GM19324 (cell line): ENCODE data around the gene SYNJ2.
"Not testable (repeated sequence)": the region's sequence is repeated elsewhere in the genome, so short reads cannot be mapped to it uniquely, and the experiment has no call there.

Experiments
- ATAC-seq: cut with Tn5 transposase; IDR thresholded peaks from one replicate; pipeline ENCODE4 v1.9.1; 2021; ENCODE audit warnings: mild to moderate bottlenecking, moderate library complexity; ENCODE audit not compliant: unreplicated experiment, low FRiP score

The SYNJ2 gene

DNA sequence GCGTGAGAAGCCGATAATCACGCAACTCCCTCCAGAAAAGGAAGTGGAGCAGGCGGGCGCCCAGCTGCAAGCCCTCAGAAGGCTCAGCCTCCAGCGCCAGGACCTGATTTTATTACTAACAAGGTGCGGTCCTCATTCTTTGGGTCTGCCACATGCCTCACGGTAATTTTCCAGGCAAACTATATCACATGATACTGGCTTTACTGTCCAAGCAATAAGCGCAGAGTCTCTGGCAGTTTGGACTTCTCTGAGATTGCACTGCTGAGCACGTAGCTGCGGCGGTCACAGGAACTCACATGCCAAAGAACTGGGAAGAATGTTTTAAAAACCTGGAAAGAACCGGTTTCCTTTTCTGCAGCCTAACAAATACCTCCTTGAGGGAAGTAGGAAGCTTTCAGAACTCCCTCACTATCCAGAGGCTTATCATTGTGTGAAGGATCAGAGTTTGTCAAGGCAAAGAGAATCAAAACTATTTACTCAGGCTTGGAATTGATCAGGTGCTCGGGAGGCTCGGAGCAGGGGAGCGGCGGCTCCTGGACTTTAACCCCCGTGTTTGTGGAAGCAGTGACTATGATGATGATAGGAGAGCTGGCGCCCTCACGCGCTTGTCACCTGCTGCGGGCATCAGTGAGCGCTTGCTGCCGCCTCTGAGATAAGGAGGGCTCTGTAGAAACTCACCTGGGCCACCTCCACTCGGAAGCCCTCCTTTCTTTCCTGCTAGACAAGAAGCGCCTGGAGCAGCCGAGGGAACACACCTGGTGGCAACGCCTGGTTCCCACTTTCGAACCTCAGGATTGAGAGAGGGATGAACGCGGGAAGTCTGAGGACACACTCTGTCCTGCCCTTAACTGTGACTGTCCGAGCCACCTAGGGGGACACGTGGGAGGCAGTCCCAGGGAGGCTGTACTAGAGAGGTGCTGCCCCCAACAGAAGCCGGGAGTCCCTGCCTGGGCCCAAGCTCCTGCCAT is 27.2 kb upstream of the SYNJ2 start:
- ATAC-seq: no peak

DNA sequence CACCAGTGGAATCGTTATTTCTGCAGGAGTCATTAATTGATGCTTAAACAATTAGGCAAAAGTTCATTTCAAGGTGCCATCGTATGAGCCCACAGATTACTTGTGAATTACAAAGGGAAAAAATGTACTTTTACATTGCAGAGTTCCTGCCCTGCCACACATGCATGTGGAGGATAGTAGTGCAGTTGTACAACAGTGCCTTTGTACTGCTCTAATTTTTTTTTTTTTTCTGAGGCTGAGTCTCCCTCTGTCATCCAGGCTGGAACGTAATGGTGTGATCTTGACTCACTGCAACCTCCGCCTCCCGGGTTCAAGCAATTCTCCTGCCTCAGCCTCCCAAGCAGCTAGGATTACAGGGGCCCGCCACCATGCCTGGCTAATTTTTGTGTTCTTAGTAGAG is 26.0 kb upstream of the SYNJ2 start:
- ATAC-seq: no peak

- ATAC-seq: no peak
Observed at GRCh38 chr6:157956171-157956730, 25.4 kb upstream of the SYNJ2 start.

- no peak for ATAC-seq
Observed at GRCh38 chr6:157959451-157960227, 22.0 kb upstream of the SYNJ2 start.

- no peak for ATAC-seq
Observed at GRCh38 chr6:157961153-157961831, 20.4 kb upstream of the SYNJ2 start.

- no peak for ATAC-seq
Observed at GRCh38 chr6:157961832-157962575, 19.7 kb upstream of the SYNJ2 start.

GRCh38 chr6:157962601-157963302 is 18.9 kb upstream of the SYNJ2 start:
- ATAC-seq: no peak

- no peak for ATAC-seq
Observed at GRCh38 chr6:157964100-157964499, 17.6 kb upstream of the SYNJ2 start.

DNA sequence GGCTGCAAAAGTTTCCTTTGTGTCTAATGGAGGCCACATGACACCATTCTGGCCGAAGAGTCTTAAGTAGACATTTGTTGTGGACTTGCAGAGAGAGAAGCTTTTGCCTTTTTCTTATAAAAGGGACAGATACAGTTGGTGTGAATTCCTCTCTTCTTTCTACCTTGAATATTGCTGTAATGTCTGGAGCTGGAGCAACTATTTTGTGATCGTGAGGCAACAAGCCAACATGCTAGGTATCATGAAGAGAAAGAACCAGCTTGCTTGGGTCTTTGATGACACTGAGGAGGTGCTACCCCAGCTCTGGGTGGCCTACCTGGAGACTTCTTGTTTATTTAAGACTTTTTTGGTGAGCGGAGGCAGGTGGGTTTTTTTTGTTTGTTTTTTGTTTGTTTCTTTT is 16.3 kb upstream of the SYNJ2 start:
- no peak for ATAC-seq

DNA sequence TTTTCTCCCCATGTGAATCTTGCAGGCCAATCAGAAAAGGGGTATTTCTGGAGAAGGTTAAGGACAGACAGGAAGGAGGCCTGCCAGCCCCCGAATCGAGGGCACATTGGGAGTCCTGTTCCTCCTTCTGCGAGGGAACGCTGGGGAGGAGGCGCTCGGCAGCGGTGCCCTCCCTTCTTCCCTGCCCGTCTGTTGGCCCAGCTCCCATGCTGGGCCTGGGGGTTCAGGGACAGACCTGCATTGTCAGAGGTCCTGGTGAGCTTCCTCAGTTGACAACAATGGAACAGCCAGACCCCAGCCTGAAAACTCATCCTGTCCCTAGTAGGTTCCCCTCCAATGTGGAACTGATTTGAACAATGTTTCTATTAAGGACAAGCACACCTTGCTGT is 15.1 kb upstream of the SYNJ2 start:
- ATAC-seq: no peak

DNA sequence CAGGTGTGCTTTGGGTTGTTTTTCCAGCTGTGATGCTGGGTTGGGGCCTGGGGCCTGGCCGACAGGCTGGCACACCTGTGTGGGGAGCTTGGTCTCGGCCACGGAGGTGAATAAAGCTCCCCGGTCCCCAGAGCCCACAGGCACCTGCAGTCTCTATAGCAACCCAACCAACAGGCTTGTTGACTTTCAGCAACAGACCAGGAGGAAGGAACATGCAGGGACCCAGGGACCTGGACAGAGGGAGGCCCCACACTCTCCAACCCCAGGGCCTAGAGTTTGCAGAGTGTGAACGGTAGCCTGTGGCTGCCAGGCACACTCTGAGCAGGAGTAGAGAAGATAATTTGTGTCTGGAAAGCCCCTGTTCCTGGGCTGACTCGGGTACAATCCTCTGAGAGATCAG is 14.6 kb upstream of the SYNJ2 start:
- no peak for ATAC-seq

- ATAC-seq: no peak
Observed at GRCh38 chr6:157967486-157967885, 14.2 kb upstream of the SYNJ2 start.

DNA sequence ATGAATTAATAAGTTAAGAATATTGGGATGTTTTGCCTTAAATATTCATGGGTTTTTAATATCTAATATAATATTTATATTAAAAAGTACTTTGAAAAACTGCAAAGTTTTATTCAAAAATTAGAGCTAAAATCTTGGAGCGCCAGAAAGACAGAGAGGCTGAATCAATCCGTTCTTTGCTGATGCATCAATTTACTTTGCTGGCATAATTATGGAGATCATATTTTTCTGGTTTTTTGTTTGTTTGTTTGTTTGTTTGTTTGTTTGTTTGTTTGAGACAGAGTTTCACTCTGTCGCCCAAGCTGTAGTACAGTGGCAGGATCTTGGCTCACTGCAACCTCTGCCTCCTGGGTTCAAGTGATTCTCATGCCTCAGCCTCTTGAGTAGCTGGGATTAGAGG is 9.5 kb upstream of the SYNJ2 start:
- ATAC-seq: not testable (repeated sequence)

DNA sequence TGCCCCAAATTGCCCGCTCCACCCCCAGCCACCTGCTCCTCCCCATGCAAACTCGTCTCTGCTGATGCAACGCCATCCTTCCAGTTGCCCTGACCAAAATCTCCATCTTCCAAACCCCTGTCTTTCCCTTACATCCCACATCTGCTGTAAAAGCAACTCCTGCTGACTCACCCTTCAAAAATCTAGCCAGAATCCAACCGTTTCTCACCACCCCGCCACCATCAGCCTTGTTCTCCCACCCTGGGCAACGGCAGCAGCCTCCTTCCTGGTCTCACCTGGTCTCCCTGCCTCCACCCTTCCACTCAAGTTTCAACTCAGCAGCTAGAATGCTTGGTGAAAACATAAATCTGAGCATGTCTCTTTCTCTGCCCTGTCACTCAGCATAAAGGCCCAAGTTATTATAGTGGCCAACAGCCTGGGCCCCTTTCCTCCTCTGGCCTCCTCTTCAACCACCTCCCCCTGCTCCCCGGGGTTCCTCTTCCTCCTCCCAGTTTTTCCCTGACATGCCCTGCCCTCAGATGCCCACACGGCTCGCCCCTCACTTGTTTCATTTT is 7.2 kb upstream of the SYNJ2 start:
- no peak for ATAC-seq

DNA sequence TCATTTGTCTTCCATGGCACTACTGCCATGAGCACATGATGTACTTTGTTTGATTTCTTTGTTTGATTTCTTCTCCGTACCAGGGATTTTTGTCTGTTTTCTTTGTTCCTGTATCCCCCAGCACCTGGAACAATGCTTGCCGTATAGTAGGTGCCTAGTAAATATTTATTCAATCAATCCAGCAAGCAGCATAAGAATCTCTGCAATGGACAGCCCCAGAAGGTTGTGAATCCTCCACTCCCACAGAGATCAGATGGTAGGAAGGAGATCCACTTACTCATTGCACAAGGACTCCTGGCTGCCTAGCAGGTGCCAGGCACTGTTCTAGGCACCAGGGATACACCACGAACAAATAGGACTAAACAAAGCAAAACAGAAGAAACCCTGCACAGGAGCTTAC is 6.7 kb upstream of the SYNJ2 start:
- ATAC-seq: no peak

- ATAC-seq: no peak
Observed at GRCh38 chr6:157975456-157975855, 6.2 kb upstream of the SYNJ2 start.

GRCh38 chr6:157976345-157977175 is 5.1 kb upstream of the SYNJ2 start:
- ATAC-seq: no peak

DNA sequence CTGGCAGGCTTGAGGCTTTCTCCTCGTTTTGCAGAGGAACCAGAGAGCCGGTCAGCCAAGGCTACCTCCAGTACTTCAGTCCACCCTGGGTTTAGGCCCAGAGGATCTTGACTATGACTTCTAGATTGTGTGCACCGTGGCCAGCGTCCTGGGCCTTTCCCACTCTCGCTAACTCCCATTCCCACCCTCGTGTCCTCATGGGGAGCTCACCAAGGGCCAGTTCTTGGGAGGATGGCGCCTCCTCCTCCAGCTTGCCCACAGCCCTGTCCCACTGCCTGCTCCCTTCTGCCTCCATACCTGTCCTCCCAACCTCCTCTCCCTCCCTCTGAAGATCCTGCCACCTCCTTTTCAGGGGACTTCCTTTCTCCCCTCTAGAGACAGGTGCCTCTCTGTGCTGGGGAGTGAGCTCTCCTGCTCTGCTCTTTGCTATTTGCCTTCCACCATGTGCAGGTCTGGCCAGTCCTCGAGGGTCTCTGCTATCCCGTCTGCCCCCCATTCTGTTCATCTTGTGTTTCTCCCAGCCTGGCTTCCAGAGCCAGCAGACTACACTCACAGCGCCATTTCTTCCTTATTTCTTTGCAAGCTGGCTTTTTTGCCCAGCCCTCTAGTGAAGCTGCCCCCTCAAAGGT is 4.4 kb upstream of the SYNJ2 start:
- no peak for ATAC-seq
